Thyroid gland (tissue), 4 donors: ENCODE measurements around the gene TAF6. TPM values are rescaled to one million over a fixed set of nuclear protein-coding genes. Genes with fewer than 3 reads are reported as not detected.

Experiments
- DNase-seq, 2 donors: peaks; one replicate each; pipeline ENCODE4 v3.0.0-alpha.2; 2019
- H3K27ac ChIP-seq, 3 donors: fragments of 200-600 bp; sonication (generic); 1 replicate in 2 of 3; 2 replicates in 1 of 3; pipeline ENCODE4 v1.5.1; 2016 to 2019; ENCODE audit warnings: mild to moderate bottlenecking in 1 of 3, moderate library complexity in 1 of 3
- H3K27me3 ChIP-seq: fragments of 200-600 bp; sonication (generic); one replicate; pipeline ENCODE4 v1.5.1; 2019
- H3K36me3 ChIP-seq, 2 donors: fragments of 200-600 bp; sonication (generic); one replicate each; pipeline ENCODE4 v1.5.1; 2016 to 2019
- H3K4me1 ChIP-seq, 2 donors: fragments of 200-600 bp; sonication (generic); one replicate each; pipeline ENCODE4 v1.5.1; 2017 to 2019
- H3K4me3 ChIP-seq, 3 donors: fragments of 200-600 bp; sonication (generic); replicated peaks in 1 of 3; 1 replicate in 2 of 3; 2 replicates in 1 of 3; pipeline ENCODE4 v1.5.1; 2016; ENCODE audit warnings: mild to moderate bottlenecking in 1 of 3
- H3K9me3 ChIP-seq: fragments of 200-600 bp; sonication (generic); one replicate; pipeline ENCODE4 v1.5.1; 2017
- POLR2A ChIP-seq, 2 donors: fragments of 450-650 bp; IDR thresholded peaks; one replicate each; pipeline ENCODE4 v1.6.1; 2017; ENCODE audit warnings: antibody characterized with exemption in 2 of 2, mild to moderate bottlenecking in 2 of 2, moderate library complexity in 1 of 2
- WGBS, 2 donors: methylation state at CpG; one replicate each; pipeline ENCODE4 v1.1.5; 2017; 5-methylcytosine and 5-hydroxymethylcytosine counted together
- intact Hi-C: fragments of 100-400 bp; cut with DNase I; formaldehyde crosslinking; loops from one replicate; pipeline ENCODE4 v1.15.1; 2023
- total RNA-seq, 4 donors: library from RNA; depleted of rRNA; stranded (reverse); fragments of >200 nt; gene quantifications; one replicate each; pipeline ENCODE4 v1.2.3, GENCODE V29; 2016
- TF ChIP-seq, protein P1 (sequence below), 6 experiments: fragments of 200-600 bp in 3 of 6; fragments of 450-650 bp in 3 of 6; sonication (generic) in 3 of 6; IDR thresholded peaks; one replicate each; pipeline ENCODE4 v1.5.1; 2016 to 2019; ENCODE audit warnings: antibody characterized with exemption in 6 of 6, mild to moderate bottlenecking in 2 of 6, inconsistent platforms in 1 of 6, moderate library complexity in 1 of 6

The TAF6 gene
- total RNA-seq, 4 donors from 2014 or later: 50.3 to 104 (median 85.2) TPM

DNA sequence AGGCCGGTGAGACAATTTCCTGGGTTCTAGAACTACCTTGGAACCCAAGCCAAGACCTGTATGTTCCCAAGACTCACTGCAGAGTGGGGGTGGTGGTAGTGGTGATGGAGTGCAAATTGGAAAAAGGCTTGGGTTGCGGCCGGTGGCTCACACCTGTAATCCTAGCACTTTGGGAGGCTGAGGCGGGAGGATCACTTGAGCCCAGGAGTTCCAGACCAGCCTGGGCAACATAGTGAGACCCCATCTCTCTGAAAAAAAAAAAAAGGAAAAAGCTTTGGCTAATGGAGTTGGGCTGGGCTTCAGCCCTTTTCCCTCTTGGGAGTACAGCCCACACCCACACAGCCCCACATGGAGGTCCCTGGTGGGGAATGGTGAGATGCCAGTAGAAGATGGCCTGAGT, 13.6 kb downstream of the TAF6 start:
- H3K27ac ChIP-seq: no peak overlapping the region
- peaks cover 7% of the 10 kb centered on the region in 2 donors for H3K4me1 ChIP-seq
- H3K36me3 ChIP-seq: peaks cover 14 to 35% of the 10 kb centered on the region in 2 donors
- H3K4me3 ChIP-seq: no peak overlapping the region
- no peak for DNase-seq
- no peak for TF ChIP-seq POLR2A (IDR thresholded peaks at IDR 0.05)
- WGBS, 2 donors: 97 to 100% methylated on average over 4 of the region's 4 CpGs
- no peaks in the 10 kb centered on the region for H3K9me3 ChIP-seq
- no peaks in the 10 kb centered on the region for H3K27me3 ChIP-seq
- intact Hi-C loops: no loop called here

DNA sequence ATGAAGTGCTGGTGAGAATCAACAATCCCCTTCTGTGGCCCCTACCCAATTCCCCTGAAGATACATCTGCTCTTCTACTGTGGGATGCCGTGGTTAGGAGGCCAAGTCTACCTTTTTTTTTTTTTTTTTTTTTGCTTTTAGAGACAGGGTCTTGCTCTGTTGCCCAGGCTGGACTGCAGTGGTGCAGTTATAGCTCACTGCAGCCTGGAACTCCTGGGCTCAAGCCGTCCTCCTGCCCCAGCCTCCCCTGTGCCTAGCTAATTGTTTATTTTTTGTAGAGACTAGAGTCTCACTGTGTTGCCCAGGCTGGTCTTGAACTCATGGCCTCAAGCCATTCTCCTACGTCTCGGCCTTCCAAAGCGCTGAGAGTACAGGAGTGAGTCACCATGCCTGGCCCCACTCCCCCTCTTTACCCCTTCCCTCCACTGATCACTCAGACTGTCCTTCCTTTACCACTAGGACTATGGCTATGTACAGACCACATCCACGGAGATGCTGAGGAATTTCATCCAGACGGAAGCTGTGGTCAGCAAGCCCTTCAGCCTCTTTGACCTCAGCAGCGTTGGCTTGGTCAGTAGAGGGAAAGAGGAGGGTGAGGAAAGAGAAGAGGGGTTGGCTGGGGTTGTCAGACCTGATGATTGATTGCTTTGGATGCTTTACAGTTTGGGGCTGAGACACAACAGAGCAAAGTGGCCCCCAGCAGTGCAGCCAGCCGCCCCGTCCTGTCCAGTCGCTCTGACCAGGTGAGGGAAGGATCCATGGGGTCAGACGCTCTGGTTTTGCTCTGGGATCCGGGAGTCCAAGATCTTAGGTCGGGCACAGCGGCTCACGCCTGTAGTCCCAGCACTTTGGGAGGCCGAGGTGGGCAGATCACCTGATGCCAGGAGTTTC, 16.0 kb downstream of the TAF6 start:
- no peaks in the 10 kb centered on the region for H3K9me3 ChIP-seq
- 82 to 91% methylated on average over 17 of the region's 17 CpGs for WGBS, 2 donors
- no peak for DNase-seq
- intact Hi-C loops: no loop called here
- H3K27ac ChIP-seq: no peak overlapping the region
- peaks cover 11 to 17% of the 10 kb centered on the region in 2 donors for H3K4me1 ChIP-seq
- TF ChIP-seq, protein P1, sequence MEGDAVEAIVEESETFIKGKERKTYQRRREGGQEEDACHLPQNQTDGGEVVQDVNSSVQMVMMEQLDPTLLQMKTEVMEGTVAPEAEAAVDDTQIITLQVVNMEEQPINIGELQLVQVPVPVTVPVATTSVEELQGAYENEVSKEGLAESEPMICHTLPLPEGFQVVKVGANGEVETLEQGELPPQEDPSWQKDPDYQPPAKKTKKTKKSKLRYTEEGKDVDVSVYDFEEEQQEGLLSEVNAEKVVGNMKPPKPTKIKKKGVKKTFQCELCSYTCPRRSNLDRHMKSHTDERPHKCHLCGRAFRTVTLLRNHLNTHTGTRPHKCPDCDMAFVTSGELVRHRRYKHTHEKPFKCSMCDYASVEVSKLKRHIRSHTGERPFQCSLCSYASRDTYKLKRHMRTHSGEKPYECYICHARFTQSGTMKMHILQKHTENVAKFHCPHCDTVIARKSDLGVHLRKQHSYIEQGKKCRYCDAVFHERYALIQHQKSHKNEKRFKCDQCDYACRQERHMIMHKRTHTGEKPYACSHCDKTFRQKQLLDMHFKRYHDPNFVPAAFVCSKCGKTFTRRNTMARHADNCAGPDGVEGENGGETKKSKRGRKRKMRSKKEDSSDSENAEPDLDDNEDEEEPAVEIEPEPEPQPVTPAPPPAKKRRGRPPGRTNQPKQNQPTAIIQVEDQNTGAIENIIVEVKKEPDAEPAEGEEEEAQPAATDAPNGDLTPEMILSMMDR (IDR thresholded peaks at IDR 0.05): no peak
- TF ChIP-seq POLR2A (IDR thresholded peaks at IDR 0.05): no peak
- peaks cover 13 to 32% of the 10 kb centered on the region in 2 donors for H3K36me3 ChIP-seq
- no peak overlapping the region for H3K4me3 ChIP-seq
- H3K27me3 ChIP-seq: no peaks in the 10 kb centered on the region

DNA sequence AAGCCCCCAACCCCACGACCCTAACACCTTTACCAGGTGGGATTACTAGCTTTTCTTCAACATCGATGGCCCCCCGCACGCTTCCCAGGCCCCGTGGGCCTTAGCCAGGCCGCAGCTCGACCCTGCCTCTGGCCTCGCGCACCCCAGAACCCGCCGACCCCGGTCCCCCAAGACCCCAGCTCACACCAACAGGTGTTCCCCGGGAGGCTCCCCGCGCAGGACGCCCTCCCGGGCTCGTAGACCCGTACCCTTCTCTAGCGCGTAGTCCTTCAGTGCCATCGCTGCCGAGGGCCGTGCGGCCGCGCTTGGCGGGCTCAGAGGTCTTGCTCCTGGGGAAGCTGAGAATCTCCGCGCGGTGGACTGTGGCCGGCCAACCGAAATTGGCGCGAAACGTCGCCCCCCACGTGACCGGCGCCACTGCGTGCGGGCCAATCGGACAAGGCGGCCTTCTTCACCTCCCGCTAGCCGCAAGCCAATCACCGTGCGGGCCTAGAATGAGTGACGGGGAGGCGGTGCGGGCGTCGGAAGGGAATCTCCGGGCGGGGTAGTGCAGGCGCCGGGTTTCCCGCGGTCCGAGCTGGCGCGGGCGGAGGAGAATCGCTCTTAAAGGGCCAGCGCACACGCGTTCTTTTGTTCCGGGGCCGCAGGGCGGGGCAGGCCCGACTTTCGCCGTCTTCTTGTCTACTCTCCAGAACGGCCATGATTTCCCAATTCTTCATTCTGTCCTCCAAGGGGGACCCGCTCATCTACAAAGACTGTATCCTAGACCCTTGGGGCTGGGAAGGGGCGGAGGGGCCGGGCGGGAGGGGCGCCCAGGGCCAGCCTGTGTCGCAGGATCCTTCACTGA, 17.9 kb downstream of the TAF6 start, which contains the start of the genes AP4M1 and MCM7:
Gene AP4M1 (plus strand): TSS at position 628 of the 847 bp plus-strand sequence. CDS start 72 bp downstream, at position 700.
Gene MCM7 (minus strand): TSS at position 382 of the 847 bp plus-strand sequence. CDS start 103 bp downstream, at position 279.
- WGBS, 2 donors: 0 to 2% methylated on average over 20 to 27 of the region's 80 CpGs
- H3K4me1 ChIP-seq: peaks cover 11 to 17% of the 10 kb centered on the region in 2 donors
- H3K27me3 ChIP-seq: no peaks in the 10 kb centered on the region
- peaks cover 32 to 45% of the 10 kb centered on the region in 2 donors for H3K36me3 ChIP-seq
- H3K27ac ChIP-seq: peak within 1 kb of the TSS; percentile 90 to 95 (median 94)
- peak within 1 kb of the TSS; percentile 50 to 81 (median 78) for H3K4me3 ChIP-seq
- intact Hi-C loops: no loop called here
- peak; percentile 99 for DNase-seq
- peak in 1 of 2 donors; percentile 38 for TF ChIP-seq POLR2A (IDR thresholded peaks at IDR 0.05)
- TF ChIP-seq, protein P1 (IDR thresholded peaks at IDR 0.05): no peak
- no peaks in the 10 kb centered on the region for H3K9me3 ChIP-seq

DNA sequence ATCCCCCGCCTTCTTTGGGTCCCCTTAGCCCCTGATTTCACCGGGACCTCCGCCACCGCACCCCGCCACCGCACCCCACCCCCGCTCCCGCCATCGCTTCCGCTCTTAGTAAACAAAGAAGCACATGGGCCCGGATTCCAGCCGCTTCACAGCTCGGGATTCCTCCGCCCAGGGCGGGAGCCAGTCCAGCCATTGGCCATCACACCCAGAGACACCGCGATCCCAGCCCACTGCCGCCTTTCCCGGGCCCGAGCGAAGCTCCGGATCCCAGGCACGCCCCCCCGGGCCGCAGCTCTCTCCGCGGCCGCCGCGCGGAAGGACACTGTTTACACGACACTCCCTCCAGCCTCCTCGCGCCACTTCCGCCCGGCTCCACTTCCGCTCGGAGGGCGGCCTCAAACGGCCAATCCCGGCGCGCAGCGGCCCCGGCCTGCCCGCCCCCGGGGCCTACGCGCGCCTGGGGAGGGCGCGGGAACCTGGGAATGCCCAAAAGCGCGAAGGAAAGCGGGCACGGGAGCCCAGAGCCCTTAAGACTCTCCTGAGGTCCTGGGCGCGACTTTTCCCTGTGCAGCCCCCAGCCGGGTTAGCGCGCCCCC, 18.6 kb downstream of the TAF6 start:
- peaks cover 39 to 45% of the 10 kb centered on the region in 2 donors for H3K36me3 ChIP-seq
- 0 to 1% methylated on average over 38 to 50 of the region's 61 CpGs for WGBS, 2 donors

More for the DNA sequence above, 18.6 kb downstream of the TAF6 start:
- DNase-seq: peak; percentile 94
- TF ChIP-seq, protein P1 (IDR thresholded peaks at IDR 0.05): peak in 1 of 6 experiments; percentile 15
- peak in 1 of 2 donors; percentile 36 for TF ChIP-seq POLR2A (IDR thresholded peaks at IDR 0.05)
- peak overlapping the region; percentile 39 to 95 (median 57) for H3K27ac ChIP-seq
- no peaks in the 10 kb centered on the region for H3K9me3 ChIP-seq
- H3K4me1 ChIP-seq: peaks cover 11 to 17% of the 10 kb centered on the region in 2 donors
- intact Hi-C loops: no loop called here
- no peaks in the 10 kb centered on the region for H3K27me3 ChIP-seq
- peak overlapping the region; percentile 2 to 81 (median 78) for H3K4me3 ChIP-seq
